22Rv1 (cell line): ENCODE results near the gene LRMDA.

ENCODE experiments used
- CTCF ChIP-seq: fragments of 450-650 bp; IDR thresholded peaks from 2 replicates; pipeline ENCODE4 v1.5.1; 2017; ENCODE audit warnings: mild to moderate bottlenecking
- ZFX ChIP-seq: fragments of 450-650 bp; IDR thresholded peaks from 2 replicates; pipeline ENCODE4 v1.6.1; 2017; ENCODE audit warnings: antibody characterized with exemption, borderline replicate concordance

- TF ChIP-seq CTCF (no peak), ZFX (no peak)
These were observed 263.4 kb downstream of the LRMDA start for GRCh38 chr10:75694790-75695189.
